Renal pelvis (tissue), 12 donors: ENCODE measurements around the gene BCAT1. TPM values are rescaled to one million over a fixed set of nuclear protein-coding genes. Genes with fewer than 3 reads are reported as not detected.

ENCODE experiments used
- DNase-seq: peaks from one replicate; pipeline ENCODE4 v3.0.0-alpha.2; 2013
- long read RNA-seq, 16 experiments: transcript quantifications; one replicate each; lab custom pipeline, GENCODE V29; 2026
- polyA plus RNA-seq, 3 donors: library from polyadenylated mRNA; unstranded; fragments of 120-200 nt; gene quantifications; one replicate each; pipeline ENCODE4 v1.2.1, GENCODE V29; 2013; ENCODE audit not compliant: insufficient read length in 3 of 3

Gene BCAT1, protein sequence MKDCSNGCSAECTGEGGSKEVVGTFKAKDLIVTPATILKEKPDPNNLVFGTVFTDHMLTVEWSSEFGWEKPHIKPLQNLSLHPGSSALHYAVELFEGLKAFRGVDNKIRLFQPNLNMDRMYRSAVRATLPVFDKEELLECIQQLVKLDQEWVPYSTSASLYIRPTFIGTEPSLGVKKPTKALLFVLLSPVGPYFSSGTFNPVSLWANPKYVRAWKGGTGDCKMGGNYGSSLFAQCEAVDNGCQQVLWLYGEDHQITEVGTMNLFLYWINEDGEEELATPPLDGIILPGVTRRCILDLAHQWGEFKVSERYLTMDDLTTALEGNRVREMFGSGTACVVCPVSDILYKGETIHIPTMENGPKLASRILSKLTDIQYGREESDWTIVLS
- polyA plus RNA-seq, result 10 to 100 TPM; 45.7 to 64.2 (median 55.3) TPM
- long read RNA-seq, donor 1, full-length matches to known transcripts, result 5 of 5 reads
- long read RNA-seq, donor 1, partial matches to known transcripts, result 0 of 5 reads
- long read RNA-seq, donor 1, other reads (novel, unspliced or antisense), result 0 of 5 reads
- long read RNA-seq, donor 2, full-length matches to known transcripts, result 6 of 6 reads
- long read RNA-seq, donor 2, partial matches to known transcripts, result 0 of 6 reads
- long read RNA-seq, donor 2, other reads (novel, unspliced or antisense), result 0 of 6 reads
- long read RNA-seq, donor 3, full-length matches to known transcripts, result 8 of 8 reads
- long read RNA-seq, donor 3, partial matches to known transcripts, result 0 of 8 reads
- long read RNA-seq, donor 3, other reads (novel, unspliced or antisense), result 0 of 8 reads
- long read RNA-seq, donor 4, full-length matches to known transcripts, result 5 of 5 reads
- long read RNA-seq, donor 4, partial matches to known transcripts, result 0 of 5 reads
- long read RNA-seq, donor 4, other reads (novel, unspliced or antisense), result 0 of 5 reads
- long read RNA-seq, donor 5, full-length matches to known transcripts, result 4 of 4 reads
- long read RNA-seq, donor 5, partial matches to known transcripts, result 0 of 4 reads
- long read RNA-seq, donor 5, other reads (novel, unspliced or antisense), result 0 of 4 reads
- long read RNA-seq, donor 6, full-length matches to known transcripts, result 7 of 7 reads
- long read RNA-seq, donor 6, partial matches to known transcripts, result 0 of 7 reads
- long read RNA-seq, donor 6, other reads (novel, unspliced or antisense), result 0 of 7 reads
- long read RNA-seq, donor 7, full-length matches to known transcripts, result 7 of 15 reads
- long read RNA-seq, donor 7, partial matches to known transcripts, result 8 of 15 reads
- long read RNA-seq, donor 7, other reads (novel, unspliced or antisense), result 0 of 15 reads
- long read RNA-seq, donor 8, full-length matches to known transcripts, result 1 of 1 reads
- long read RNA-seq, donor 8, partial matches to known transcripts, result 0 of 1 reads
- long read RNA-seq, donor 8, other reads (novel, unspliced or antisense), result 0 of 1 reads
- long read RNA-seq, donor 9, full-length matches to known transcripts, result 7 of 7 reads
- long read RNA-seq, donor 9, partial matches to known transcripts, result 0 of 7 reads
- long read RNA-seq, donor 9, other reads (novel, unspliced or antisense), result 0 of 7 reads
- long read RNA-seq, donor 10, full-length matches to known transcripts, result 12 of 12 reads
- long read RNA-seq, donor 10, partial matches to known transcripts, result 0 of 12 reads
- long read RNA-seq, donor 10, other reads (novel, unspliced or antisense), result 0 of 12 reads
- long read RNA-seq, donor 11, full-length matches to known transcripts, result 7 of 7 reads
- long read RNA-seq, donor 11, partial matches to known transcripts, result 0 of 7 reads
- long read RNA-seq, donor 11, other reads (novel, unspliced or antisense), result 0 of 7 reads
- long read RNA-seq, donor 12, full-length matches to known transcripts, result 10 of 10 reads
- long read RNA-seq, donor 12, partial matches to known transcripts, result 0 of 10 reads
- long read RNA-seq, donor 12, other reads (novel, unspliced or antisense), result 0 of 10 reads
- long read RNA-seq, donor 13, full-length matches to known transcripts, result 2 of 2 reads
- long read RNA-seq, donor 13, partial matches to known transcripts, result 0 of 2 reads
- long read RNA-seq, donor 13, other reads (novel, unspliced or antisense), result 0 of 2 reads
- long read RNA-seq, donor 14, result 0 reads
- long read RNA-seq, donor 15, full-length matches to known transcripts, result 5 of 5 reads
- long read RNA-seq, donor 15, partial matches to known transcripts, result 0 of 5 reads
- long read RNA-seq, donor 15, other reads (novel, unspliced or antisense), result 0 of 5 reads
- long read RNA-seq, donor 16, full-length matches to known transcripts, result 4 of 12 reads
- long read RNA-seq, donor 16, partial matches to known transcripts, result 8 of 12 reads
- long read RNA-seq, donor 16, other reads (novel, unspliced or antisense), result 0 of 12 reads

DNA sequence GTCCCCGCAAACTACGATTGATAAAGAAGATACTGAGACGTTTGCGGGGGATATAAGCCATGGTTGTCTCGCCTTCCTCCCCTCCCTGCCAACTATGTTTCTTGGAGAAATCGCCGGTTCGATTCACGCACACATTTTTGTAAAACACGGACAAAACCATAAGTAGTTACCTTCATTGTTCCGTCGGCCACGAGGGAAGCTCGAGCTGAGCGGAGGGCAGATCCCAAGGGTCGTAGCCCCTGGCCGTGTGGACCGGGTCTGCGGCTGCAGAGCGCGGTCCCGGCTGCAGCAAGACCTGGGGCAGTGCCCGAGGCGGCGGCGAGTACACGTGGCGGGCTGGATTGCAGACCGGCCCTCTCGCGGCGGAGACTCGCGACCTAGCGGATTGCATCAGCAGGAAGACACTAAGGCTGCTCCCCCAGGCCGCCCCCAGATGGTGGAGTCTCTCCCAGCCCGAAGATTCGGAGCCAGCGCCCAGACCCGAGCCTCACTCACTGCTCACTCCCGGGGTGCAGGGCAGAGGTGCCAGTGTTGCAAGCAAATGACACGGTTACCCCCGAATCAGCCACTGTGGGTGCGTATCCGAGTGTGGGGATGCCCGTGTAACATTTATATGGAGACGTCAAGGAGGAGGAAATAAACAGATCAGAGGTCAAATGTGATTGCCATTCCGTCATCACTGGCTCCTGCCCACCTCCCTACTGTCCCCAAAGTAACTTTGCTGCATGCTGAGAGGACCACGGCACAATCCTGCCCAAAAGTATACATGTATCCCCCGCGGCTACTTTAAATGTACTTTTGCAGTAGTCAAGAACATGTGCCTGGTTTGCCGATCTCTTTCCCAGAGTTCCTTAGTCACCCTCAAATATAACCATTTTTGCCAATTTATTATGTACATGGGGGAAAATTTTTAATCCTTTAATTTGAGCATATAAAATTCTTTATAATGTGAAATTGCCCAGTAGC is at the start of gene BCAT1:
Gene BCAT1 (minus strand): TSS at position 345 of the 966 bp plus-strand sequence. CDS start 169 bp downstream, at position 176.
- DNase-seq, result no peak

DNA sequence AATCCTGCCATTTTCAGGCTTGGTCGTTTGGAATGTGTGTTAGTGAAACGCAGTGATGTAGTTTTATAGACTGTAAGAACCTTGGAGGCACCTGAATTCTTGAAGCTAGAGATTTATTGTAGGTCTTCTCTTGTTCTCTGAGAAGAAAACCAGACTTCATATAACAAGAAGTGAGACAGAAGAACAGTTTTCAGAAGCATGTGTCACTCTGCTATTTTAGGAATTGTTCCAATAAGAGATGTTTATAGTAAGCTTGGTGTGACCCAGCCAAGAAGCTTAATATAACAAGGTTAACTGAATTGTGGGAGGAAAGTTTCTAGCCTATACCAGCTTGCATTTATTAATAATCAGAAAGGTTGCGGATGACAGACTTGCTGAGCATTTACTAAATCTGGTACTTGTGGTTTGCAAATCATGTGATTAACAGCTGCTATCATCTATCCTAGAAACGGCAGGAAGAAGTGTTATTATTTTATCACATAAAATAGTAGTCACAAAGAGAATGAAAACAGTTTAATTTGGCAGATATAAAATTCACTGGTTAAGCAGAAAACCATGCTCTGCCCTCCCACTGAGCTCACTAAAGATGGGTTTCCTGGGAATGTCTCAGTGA is 49.2 kb upstream of the BCAT1 start:
- no peak for DNase-seq

DNA sequence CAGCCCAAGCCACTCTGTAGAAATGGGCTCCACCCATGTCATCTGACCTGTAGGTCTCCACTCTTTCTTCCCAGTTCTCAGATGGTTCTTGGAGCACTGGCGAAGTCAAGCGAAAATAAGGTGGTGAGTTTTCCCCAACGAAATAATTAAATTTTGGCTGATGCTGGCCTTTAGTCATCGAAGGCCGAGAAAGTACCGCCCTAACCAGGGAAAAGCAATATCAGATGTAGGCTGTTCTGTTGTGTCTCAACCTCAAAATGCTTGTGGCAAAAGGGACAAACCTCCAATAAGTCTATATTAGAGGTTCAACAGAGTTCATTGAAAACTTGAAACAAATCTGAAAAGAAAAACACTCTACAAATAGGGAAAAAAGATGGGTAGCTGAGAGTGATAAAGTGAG is 48.6 kb upstream of the BCAT1 start:
- no peak for DNase-seq

DNA sequence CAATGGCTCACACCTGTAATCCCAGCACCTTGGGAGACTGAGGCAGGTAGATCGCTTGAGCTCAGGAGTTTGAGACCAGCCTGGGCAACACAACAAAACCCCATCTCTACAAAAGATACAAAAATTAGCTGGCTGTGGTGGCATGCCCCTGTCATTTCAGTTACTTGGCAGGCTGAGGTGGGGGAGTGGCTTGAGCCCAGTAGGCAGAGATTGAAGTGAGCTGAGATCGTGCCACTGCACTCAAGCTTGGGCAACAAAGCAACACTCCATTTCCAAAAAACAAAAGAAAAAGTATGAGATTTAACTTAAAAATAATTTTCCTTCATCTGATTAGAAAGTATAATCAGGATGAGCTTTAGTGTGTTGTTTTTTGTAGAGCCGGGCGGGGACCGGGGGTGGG is 47.9 kb upstream of the BCAT1 start:
- DNase-seq, result no peak

DNA sequence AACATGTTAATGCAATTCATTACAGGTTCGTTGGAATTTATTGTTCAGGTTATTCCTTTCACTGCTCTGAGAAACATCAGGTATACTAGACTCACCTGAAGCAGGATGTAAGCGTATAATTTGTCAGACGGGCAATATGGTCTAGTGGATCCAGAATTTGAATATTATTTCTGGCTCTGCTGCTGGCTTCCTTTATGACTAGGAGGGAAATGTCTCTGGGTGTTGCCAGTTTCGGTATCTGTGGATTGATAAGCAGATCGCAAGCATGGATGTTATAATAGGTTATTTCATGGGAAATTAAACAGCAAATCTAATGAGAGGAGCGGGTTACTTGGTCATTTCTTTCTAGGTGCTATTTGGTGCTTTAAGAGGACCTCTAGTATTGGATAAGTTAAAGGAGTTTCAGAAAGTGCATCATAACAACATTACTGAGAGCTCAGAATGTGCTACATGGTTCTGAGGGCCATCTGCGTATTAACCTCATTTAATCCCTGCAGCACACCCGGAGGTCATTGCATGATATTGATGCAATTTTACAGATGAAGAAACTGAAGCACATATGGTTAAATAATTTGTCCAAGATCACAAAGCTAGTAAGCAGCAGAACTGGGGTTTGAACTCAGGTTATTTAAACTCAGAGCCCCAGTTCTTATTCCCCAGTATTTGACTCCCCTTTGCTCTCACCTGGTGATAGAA is 47.3 kb upstream of the BCAT1 start:
- DNase-seq, result no peak

DNA sequence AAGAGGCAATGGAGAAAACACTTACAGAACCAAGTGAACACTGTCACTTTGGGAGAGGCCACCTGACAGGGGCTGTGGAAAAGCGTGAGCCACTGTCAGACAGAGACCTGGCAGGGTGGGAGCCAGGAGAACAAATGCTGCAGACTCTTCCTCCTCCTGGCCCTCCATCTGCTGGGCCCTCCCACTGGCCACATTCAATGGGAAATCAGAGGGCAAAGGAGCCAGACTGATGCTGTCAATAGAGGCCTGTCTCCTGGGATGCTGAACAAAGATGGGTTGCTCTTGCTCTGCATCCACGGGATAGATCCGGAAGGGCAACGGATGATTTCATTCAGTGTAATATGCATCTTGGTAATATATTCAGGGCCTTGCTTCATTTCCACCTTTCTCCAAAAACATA is 44.9 kb upstream of the BCAT1 start:
- DNase-seq, result no peak

DNA sequence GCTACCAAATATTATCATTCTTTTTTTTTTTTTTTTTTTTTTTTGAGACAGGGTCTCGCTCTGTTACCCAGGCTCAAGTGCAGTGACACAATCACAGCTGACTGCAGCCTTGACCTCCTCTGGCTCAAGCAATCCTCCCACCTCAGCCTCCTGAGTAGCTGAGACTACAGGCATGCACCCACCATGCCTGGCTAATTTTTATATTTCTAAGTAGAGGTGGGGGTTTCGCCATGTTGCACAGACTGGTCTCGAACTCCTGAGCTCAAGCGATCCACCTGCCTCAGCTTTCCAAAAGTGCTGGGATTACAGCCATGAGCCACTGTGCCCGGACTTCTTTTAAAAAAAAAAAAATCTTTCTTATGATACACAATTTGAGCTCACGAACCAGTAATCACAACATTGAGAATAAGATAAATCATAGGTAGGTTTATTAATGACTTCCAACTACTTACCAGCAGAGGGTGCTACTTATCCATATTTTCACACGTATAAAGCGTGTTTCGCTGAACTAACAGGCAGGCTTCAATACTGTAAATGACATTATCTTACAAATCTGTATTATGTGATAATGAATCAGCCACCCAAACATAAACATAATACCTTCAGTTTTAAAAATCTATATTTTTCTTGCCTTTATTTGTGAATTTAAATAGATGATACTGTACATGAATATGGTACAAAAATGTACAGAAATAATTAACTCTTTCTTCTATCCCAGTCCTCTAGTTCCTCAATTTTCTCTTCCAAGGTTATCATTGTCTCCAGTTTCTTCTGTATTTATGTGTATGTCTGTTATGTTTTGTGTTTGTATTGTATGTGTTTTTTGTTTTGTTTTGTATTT is 42.5 kb upstream of the BCAT1 start:
- peak; percentile 37 for DNase-seq

DNA sequence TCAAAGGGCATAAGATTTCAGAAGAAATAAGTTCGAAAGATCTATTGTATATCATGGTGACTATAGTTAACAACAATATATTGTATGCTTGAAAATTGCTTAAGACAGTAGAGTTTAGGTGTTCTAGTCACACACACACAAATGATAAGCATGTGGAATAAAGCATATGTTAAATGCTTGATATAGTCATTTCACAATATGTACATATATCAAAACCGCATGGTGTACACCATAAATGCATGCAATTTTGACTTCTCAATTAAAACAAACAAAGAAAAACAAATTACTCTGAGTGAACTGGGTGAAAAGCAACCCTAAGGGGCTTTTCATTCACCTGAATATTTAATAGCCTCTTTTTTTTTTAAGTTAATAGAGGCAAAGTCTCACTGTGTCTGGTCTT is 40.3 kb upstream of the BCAT1 start:
- DNase-seq, result no peak

DNA sequence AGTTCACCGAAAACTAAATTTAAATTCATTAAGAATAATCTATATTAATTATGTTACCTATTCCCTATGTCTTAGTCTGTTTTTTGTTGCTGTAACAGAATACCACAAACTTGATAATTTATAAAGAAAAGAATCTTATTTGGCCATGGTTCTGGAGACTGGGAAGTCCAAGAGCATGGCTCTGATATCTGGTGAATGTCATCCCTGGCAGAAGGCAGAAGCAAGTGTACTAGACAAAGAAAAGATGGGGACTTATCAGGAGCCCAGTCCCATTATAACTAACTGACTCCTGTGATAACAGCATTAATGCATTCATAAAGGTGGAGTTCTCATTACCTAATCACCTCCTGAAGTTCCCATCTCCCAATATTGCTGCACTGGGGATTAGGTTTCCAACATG is 33.3 kb upstream of the BCAT1 start:
- no peak for DNase-seq

DNA sequence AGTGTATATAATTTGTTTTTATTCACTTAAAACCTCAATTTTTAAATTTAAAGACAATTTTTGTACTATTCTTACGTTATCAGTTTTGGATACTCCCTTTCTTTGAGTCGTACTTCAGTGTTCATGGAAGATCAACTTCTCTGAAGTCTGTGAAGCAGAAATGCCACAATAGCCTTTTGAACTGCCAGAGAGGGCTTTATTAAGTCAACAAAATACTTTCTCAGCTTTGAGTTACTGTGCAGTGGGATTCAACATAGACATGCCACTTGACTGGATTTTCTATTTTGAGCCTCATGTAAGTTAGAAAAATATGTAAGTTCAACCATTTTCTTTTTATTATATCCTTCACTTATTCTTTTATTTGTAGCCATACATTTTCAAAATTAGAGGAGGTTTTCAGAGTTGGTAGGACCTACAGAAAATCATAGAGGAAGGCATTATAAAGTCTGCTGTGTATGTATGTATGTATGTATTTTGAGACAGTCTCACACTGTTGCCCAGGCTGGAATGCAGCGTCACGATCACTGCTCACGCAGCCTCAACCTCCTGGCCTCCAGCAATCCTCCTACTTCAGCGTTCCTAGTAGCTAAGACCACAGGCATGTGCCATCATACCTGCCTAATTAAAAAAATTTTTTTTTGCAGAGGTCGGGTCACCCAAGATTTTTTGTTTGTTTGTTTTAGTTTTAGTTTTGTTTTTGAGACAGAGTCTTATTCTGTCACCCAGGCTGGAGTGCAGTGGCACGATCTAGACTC is 31.3 kb upstream of the BCAT1 start:
- peak; percentile 27 for DNase-seq

DNA sequence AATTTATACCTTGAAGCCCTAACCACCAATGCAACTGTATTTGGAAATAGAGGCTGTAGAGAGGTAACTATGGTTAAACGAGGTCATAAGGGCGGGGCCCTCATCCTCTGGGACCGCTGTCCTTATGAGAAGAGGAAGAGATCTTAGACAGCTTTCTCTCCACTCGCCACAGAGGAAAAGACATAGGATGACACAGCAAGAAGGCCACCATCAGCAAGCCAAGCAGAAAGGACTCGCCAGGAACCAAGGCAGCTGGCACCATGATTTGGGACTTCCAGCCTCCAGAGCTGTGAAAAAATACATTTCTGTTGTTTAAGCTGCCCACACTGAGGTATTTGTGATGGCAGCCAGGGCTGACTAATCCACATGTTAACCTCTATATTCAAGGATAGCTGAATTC is 30.4 kb upstream of the BCAT1 start:
- DNase-seq, result no peak

DNA sequence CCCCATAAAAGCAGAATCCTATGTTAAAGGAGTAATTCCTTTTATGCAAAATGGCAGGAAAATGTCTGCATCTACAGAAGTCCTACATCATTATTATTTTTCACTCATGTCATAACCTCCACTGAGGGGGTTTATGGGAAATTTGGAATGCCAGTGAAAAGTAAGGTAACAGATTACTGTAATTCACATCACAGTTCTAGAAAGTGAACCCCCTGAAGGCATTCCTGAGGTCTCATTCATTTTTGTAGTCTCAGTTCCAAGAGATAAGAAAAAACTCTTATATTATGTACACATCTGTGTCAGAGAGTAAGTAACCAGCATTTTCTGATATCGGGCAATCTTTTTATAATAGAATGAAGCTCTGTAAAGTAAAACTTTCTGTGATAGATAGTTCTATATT is 28.8 kb upstream of the BCAT1 start:
- no peak for DNase-seq

DNA sequence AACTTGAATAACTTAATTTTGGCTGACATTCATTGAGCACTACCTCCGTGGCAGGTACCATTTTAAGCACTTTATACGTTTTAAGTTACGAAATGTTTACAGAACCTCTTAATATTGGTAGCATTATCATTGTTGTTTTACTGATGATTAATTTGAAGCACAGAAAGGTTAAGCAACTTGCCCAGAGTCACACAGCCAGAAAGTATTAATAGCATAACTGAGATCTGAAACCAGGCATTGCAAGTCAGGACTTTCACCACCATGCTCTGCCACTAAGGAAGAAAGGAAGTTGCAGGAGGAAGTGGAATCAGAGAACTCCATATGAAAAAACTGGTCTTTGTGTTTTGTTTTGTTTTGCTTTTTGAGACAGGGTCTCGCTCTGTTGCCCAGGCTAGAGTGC is 28.2 kb upstream of the BCAT1 start:
- DNase-seq, result no peak

DNA sequence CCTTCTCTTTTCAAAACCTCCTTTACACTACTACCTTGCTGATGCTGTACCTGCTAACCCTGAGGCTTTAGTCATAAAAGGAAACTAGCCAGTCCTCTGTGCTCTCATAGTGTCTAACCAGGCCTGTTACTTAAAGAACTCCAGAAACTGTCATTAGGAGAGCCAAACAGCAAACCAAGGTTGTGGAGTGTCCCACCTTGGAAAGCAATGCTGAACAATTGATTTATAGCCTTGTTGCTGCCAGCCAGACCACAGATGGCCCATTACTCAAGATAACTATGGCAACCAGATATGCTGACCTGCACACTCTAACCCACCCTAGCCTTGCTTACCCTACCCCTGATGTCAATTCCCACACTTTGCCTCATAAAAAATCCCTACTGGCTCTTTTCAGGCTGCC is 26.5 kb upstream of the BCAT1 start:
- DNase-seq, result peak; percentile 21

DNA sequence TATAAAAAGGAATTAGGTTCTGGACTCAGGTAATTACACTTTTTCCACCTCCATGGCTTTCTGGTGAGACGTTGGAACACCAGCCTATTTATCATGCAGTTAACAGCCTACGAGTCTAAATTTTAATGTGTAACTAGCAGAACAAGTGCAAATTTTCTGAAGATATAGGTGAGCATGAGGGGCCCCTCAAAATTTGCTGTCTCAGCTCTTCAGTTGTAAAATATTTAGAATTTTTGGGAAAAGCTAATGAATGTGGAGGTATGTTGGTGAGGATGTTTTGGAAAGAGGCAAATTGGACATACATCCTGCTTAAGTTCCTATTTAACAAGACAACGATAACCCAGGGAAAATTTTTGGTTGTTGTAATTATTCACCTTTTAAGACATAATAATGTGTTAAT is 25.3 kb upstream of the BCAT1 start:
- no peak for DNase-seq

DNA sequence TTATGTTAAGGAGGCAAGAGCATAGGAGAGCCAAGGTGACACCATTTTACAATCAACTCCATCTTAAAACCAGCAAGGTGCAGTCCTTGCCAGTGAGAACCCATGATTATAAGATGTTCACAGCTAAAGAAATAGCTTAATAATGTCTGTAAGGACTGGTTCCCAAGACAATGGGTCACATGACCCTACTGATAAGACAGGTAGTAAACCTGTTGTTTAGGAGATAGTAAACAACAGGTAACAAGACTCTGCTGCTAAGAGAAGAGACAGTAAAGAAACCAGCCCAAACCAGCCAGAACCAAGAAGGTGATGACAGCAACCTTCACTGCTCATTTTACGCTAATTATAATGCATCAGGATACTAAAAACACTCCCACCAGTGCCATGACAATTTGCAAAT is 23.2 kb upstream of the BCAT1 start:
- DNase-seq, result no peak
